ENCODE measurements around the gene SMPD3. TPM values are rescaled to one million over a fixed set of nuclear protein-coding genes. Genes with fewer than 3 reads are reported as not detected.

SMPD3 gene
- total RNA-seq, 4 donors from 2014 or later = 2.3 TPM; not detected in 3

GRCh38 chr16:68375801-68376536, 72.3 kb downstream of the SMPD3 start:
- ATAC-seq (no peak), DNase-seq (no peak)
- in situ Hi-C loops (cut with MboI; ENCODE audit: low sequenced_read_pairs in 4 of 4) (loop anchor here in 1 of 4 donors (25.0 kb wide), 1 partner anchor 136 kb away; no protein-coding TSS in a partner anchor), intact Hi-C loops (cut with DNase I; ENCODE audit: low total_unique reads) (no loop called here)
- Histone ChIP-seq H3K9me3 (no peaks in the 10 kb centered on the region), H3K27me3 (no peaks in the 10 kb centered on the region), H3K27ac (no peak overlapping the region), H3K36me3 (no peaks in the 10 kb centered on the region), H3K4me3 (no peak overlapping the region), H3K4me1 (no peaks in the 10 kb centered on the region)
- no peak for TF ChIP-seq POLR2A (IDR thresholded peaks at IDR 0.05)
- TF ChIP-seq, protein P1, sequence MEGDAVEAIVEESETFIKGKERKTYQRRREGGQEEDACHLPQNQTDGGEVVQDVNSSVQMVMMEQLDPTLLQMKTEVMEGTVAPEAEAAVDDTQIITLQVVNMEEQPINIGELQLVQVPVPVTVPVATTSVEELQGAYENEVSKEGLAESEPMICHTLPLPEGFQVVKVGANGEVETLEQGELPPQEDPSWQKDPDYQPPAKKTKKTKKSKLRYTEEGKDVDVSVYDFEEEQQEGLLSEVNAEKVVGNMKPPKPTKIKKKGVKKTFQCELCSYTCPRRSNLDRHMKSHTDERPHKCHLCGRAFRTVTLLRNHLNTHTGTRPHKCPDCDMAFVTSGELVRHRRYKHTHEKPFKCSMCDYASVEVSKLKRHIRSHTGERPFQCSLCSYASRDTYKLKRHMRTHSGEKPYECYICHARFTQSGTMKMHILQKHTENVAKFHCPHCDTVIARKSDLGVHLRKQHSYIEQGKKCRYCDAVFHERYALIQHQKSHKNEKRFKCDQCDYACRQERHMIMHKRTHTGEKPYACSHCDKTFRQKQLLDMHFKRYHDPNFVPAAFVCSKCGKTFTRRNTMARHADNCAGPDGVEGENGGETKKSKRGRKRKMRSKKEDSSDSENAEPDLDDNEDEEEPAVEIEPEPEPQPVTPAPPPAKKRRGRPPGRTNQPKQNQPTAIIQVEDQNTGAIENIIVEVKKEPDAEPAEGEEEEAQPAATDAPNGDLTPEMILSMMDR (IDR thresholded peaks at IDR 0.05 in 4 of 5, conservative IDR thresholded peaks at IDR 0.05 in 1 of 5) = no peak

- Histone ChIP-seq H3K9me3 (no peaks in the 10 kb centered on the region), H3K4me1 (no peaks in the 10 kb centered on the region), H3K27ac (no peak overlapping the region), H3K4me3 (no peak overlapping the region), H3K36me3 (no peaks in the 10 kb centered on the region), H3K27me3 (no peaks in the 10 kb centered on the region)
- no peak for DNase-seq
- intact Hi-C loops (cut with DNase I; ENCODE audit: low total_unique reads) = no loop called here
- in situ Hi-C loops (cut with MboI; ENCODE audit: low sequenced_read_pairs in 4 of 4) = loop anchor here in 1 of 4 donors (25.0 kb wide), 1 partner anchor 137 kb away; no protein-coding TSS in a partner anchor
- no peak for TF ChIP-seq POLR2A (IDR thresholded peaks at IDR 0.05)
- TF ChIP-seq, protein P1 (IDR thresholded peaks at IDR 0.05 in 4 of 5, conservative IDR thresholded peaks at IDR 0.05 in 1 of 5) = no peak
- ATAC-seq = no peak
These were observed 73.2 kb downstream of the SMPD3 start for GRCh38 chr16:68374961-68375660.

- H3K27me3 ChIP-seq = no peaks in the 10 kb centered on the region
- H3K36me3 ChIP-seq = no peaks in the 10 kb centered on the region
- H3K4me3 ChIP-seq = no peak overlapping the region
- H3K9me3 ChIP-seq = no peaks in the 10 kb centered on the region
- peaks cover 0 to 2% of the 10 kb centered on the region in 2 donors for H3K4me1 ChIP-seq
- no peak overlapping the region for H3K27ac ChIP-seq
- DNase-seq = no peak
- intact Hi-C loops (cut with DNase I; ENCODE audit: low total_unique reads) = no loop called here
- TF ChIP-seq, protein P1 (IDR thresholded peaks at IDR 0.05 in 4 of 5, conservative IDR thresholded peaks at IDR 0.05 in 1 of 5) = no peak
- TF ChIP-seq POLR2A (IDR thresholded peaks at IDR 0.05) = no peak
- in situ Hi-C loops (cut with MboI; ENCODE audit: low sequenced_read_pairs in 4 of 4) = no loop called here
- no peak for ATAC-seq
These were observed 74.0 kb downstream of the SMPD3 start for GRCh38 chr16:68374246-68374805.

DNA sequence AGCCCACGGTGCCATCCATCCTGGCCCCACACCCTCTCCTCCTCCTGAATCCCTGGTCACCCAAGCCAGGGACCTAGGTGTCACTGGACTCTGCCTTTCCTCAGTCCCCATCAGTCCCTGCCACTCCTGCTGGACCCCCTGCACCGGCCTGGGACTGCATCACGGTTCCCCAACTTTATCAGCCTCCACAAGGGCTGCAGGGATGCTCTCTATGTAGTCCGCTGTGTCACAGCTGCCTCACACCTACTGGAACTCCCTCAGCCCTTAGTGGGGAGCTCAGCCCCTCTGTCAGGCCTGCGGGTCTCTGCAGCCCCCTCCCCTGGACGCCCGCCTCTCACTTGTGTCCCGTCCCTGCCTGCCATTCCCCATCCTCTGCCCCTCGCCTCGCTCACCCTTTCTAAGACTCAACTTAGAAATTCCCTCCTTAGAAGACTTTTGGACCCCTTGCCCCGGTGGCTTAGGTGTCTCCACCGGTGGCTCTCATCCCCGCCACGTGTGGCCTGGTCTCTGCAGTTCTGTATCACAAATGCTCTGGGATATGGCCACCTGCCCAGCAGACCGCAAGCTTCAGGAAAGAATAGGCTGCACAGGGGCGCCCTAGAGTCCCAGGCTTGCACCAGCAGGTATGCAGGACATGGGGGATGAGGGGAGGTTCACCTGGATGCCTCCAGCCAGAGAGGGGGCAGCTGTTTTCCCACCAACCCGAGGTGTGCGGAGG, 74.6 kb downstream of the SMPD3 start:
- intact Hi-C loops (cut with DNase I; ENCODE audit: low total_unique reads) (no loop called here), in situ Hi-C loops (cut with MboI; ENCODE audit: low sequenced_read_pairs in 4 of 4) (no loop called here)
- Histone ChIP-seq H3K4me3 (no peak overlapping the region), H3K27ac (no peak overlapping the region), H3K36me3 (no peaks in the 10 kb centered on the region), H3K27me3 (no peaks in the 10 kb centered on the region), H3K9me3 (no peaks in the 10 kb centered on the region), H3K4me1 (peaks cover 0 to 7% of the 10 kb centered on the region in 2 donors)
- ATAC-seq (no peak), DNase-seq (no peak)
- TF ChIP-seq POLR2A (IDR thresholded peaks at IDR 0.05) = no peak
- TF ChIP-seq, protein P1 (IDR thresholded peaks at IDR 0.05 in 4 of 5, conservative IDR thresholded peaks at IDR 0.05 in 1 of 5) = no peak

Measured in gastrocnemius medialis (tissue), 4 donors.